Esophagus muscularis mucosa (tissue), 3 donors: ENCODE data around the gene FOXO6.

Source experiments
- POLR2AphosphoS5 ChIP-seq, 2 donors: sonication (generic); formaldehyde crosslinking; IDR thresholded peaks; one replicate each; pipeline ENCODE4 v1.6.1; 2017; ENCODE audit warnings: antibody characterized with exemption in 2 of 2
- TF ChIP-seq, protein P1 (sequence below), 3 experiments: fragments of 200-600 bp in 2 of 3; fragments of 450-650 bp in 1 of 3; sonication (generic) in 2 of 3; IDR thresholded peaks; one replicate each; pipeline ENCODE4 v1.5.1; 2017 to 2019; ENCODE audit warnings: antibody characterized with exemption in 3 of 3, mild to moderate bottlenecking in 2 of 3, moderate library complexity in 1 of 3

DNA sequence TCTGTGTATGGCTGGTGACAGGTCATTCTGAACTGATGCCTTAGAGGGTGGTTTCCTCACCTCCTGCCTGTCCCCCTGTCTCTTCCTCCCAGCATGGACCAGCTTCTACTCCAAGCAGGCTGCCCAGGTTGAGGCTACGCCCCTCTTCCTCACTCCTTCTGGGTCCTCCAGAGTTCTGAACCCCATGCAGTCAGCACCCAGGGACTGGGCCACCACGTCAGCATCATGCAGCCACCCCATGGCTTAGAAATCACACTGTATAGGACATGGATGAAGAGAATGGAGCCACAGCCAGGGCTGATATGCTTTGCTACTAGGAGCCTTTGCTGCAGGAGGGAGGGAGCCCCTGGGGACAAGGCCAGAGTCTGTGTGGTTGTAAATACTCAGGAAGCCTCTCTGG lies 8.3 kb downstream of the FOXO6 start:
- TF ChIP-seq, protein P1, sequence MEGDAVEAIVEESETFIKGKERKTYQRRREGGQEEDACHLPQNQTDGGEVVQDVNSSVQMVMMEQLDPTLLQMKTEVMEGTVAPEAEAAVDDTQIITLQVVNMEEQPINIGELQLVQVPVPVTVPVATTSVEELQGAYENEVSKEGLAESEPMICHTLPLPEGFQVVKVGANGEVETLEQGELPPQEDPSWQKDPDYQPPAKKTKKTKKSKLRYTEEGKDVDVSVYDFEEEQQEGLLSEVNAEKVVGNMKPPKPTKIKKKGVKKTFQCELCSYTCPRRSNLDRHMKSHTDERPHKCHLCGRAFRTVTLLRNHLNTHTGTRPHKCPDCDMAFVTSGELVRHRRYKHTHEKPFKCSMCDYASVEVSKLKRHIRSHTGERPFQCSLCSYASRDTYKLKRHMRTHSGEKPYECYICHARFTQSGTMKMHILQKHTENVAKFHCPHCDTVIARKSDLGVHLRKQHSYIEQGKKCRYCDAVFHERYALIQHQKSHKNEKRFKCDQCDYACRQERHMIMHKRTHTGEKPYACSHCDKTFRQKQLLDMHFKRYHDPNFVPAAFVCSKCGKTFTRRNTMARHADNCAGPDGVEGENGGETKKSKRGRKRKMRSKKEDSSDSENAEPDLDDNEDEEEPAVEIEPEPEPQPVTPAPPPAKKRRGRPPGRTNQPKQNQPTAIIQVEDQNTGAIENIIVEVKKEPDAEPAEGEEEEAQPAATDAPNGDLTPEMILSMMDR (IDR thresholded peaks at IDR 0.05), result no peak
- no peak for TF ChIP-seq POLR2AphosphoS5 (IDR thresholded peaks at IDR 0.05)
